GM19035 (cell line): ENCODE data around the gene PCED1A.
"Not testable (repeated sequence)": the region's sequence is repeated elsewhere in the genome, so short reads cannot be mapped to it uniquely, and the experiment has no call there.

Experiments used
- ATAC-seq: cut with Tn5 transposase; IDR thresholded peaks from one replicate; pipeline ENCODE4 v1.9.1; 2021; ENCODE audit not compliant: unreplicated experiment

PCED1A gene

GRCh38 chr20:2829376-2829775 is 11.1 kb downstream of the PCED1A start:
- no peak for ATAC-seq

- ATAC-seq = no peak
These were observed 13.8 kb downstream of the PCED1A start for GRCh38 chr20:2826655-2827054.

GRCh38 chr20:2825761-2826160 is 14.7 kb downstream of the PCED1A start:
- ATAC-seq = no peak

- ATAC-seq = no peak
These were observed 18.4 kb downstream of the PCED1A start for GRCh38 chr20:2822073-2822472.

GRCh38 chr20:2820896-2821869 is 19.3 kb downstream of the PCED1A start:
- ATAC-seq = no peak

- ATAC-seq = no peak
These were observed 20.2 kb downstream of the PCED1A start for GRCh38 chr20:2820084-2820895.

- ATAC-seq = no peak
These were observed 22.4 kb downstream of the PCED1A start for GRCh38 chr20:2817891-2818595.

GRCh38 chr20:2817341-2817726 is 23.1 kb downstream of the PCED1A start:
- no peak for ATAC-seq

GRCh38 chr20:2816583-2817340 is 23.7 kb downstream of the PCED1A start:
- ATAC-seq = no peak

GRCh38 chr20:2816030-2816582 is 24.3 kb downstream of the PCED1A start, which contains the start of gene TMEM239:
Gene TMEM239, plus strand, starts transcription at chr20:2816364. Its CDS starts 191 bp downstream, at chr20:2816555.
- ATAC-seq = no peak

GRCh38 chr20:2815242-2815900 is 25.1 kb downstream of the PCED1A start:
- ATAC-seq = no peak

GRCh38 chr20:2814587-2815051 is 25.8 kb downstream of the PCED1A start, which contains the start of gene C20orf141:
Gene C20orf141, plus strand, starts transcription at chr20:2814987. Its CDS starts 198 bp downstream, at chr20:2815185.
- no peak for ATAC-seq

GRCh38 chr20:2814076-2814475 is 26.4 kb downstream of the PCED1A start:
- no peak for ATAC-seq

GRCh38 chr20:2812189-2812588 is 28.3 kb downstream of the PCED1A start:
- ATAC-seq = no peak

GRCh38 chr20:2809690-2810089 is 30.8 kb downstream of the PCED1A start:
- no peak for ATAC-seq

GRCh38 chr20:2807929-2808328 is 32.5 kb downstream of the PCED1A start:
- not testable (repeated sequence) for ATAC-seq

- no peak for ATAC-seq
These were observed 33.4 kb downstream of the PCED1A start for GRCh38 chr20:2807019-2807418.

GRCh38 chr20:2806351-2806701 is 34.1 kb downstream of the PCED1A start:
- no peak for ATAC-seq

- no peak for ATAC-seq
These were observed 34.6 kb downstream of the PCED1A start for GRCh38 chr20:2805689-2806350.
